OCI-LY1 (cell line): ENCODE data around the gene PLEKHG2.

Experiments
- H2AFZ ChIP-seq: fragments of 200-600 bp; sonication (generic), shearing (Covaris generic); 2 replicates; pipeline ENCODE4 v1.6.0; 2014; ENCODE audit warnings: antibody characterized with exemption, mild to moderate bottlenecking, low read length
- H3F3A ChIP-seq: fragments of 200-600 bp; sonication (generic), shearing (Covaris generic); 2 replicates; pipeline ENCODE4 v1.6.0; 2014; ENCODE audit warnings: mild to moderate bottlenecking, antibody characterized with exemption, low read length, moderate library complexity; ENCODE audit not compliant: insufficient read depth
- H3K27ac ChIP-seq: fragments of 200-600 bp; sonication (generic); 2 replicates; pipeline ENCODE4 v1.5.1; 2014; ENCODE audit warnings: low read length, mixed run types, mild to moderate bottlenecking, low read depth; ENCODE audit not compliant: poor library complexity, severe bottlenecking
- H3K27me3 ChIP-seq: fragments of 200-600 bp; sonication (generic); 2 replicates; pipeline ENCODE4 v1.6.0; 2014; ENCODE audit warnings: antibody characterized with exemption, mild to moderate bottlenecking, low read length, moderate library complexity; ENCODE audit not compliant: insufficient read depth
- H3K36me3 ChIP-seq: fragments of 200-600 bp; sonication (generic); 2 replicates; pipeline ENCODE4 v1.6.1; 2014; ENCODE audit warnings: mild to moderate bottlenecking, antibody characterized with exemption, low read length, moderate library complexity, mixed read lengths; ENCODE audit not compliant: insufficient read depth
- H3K4me1 ChIP-seq: fragments of 200-600 bp; sonication (generic); 2 replicates; pipeline ENCODE4 v1.5.1; 2014; ENCODE audit warnings: mild to moderate bottlenecking, low read length, moderate library complexity; ENCODE audit not compliant: insufficient read depth, severe bottlenecking
- H3K4me2 ChIP-seq: fragments of 200-600 bp; sonication (generic), shearing (Covaris generic); 2 replicates; pipeline ENCODE4 v1.6.1; 2014; ENCODE audit warnings: low read length
- H3K4me3 ChIP-seq: fragments of 200-600 bp; sonication (generic); 2 replicates; pipeline ENCODE4 v1.5.1; 2014; ENCODE audit warnings: low read length, low read depth, mild to moderate bottlenecking, mixed read lengths; ENCODE audit not compliant: poor library complexity, severe bottlenecking
- H3K79me2 ChIP-seq: fragments of 200-600 bp; shearing (Covaris generic); 2 replicates; pipeline ENCODE4 v1.6.1; 2016; ENCODE audit warnings: mixed run types, low read length, mixed read lengths; ENCODE audit not compliant: insufficient read depth
- H3K9ac ChIP-seq: fragments of 200-600 bp; sonication (generic), shearing (Covaris generic); 2 replicates; pipeline ENCODE4 v1.6.1; 2014; ENCODE audit warnings: mild to moderate bottlenecking, low read length, mixed read lengths
- H3K9me2 ChIP-seq: fragments of 200-600 bp; sonication (generic), shearing (Covaris generic); 2 replicates; pipeline ENCODE4 v1.6.1; 2014; ENCODE audit warnings: low read depth, mild to moderate bottlenecking, low read length, mixed read lengths
- H3K9me3 ChIP-seq: fragments of 200-600 bp; shearing (Covaris generic); 2 replicates; pipeline ENCODE4 v1.6.1; 2014; ENCODE audit warnings: low read length, mixed read lengths
- H4K20me1 ChIP-seq: fragments of 200-600 bp; sonication (generic), shearing (Covaris generic); 2 replicates; pipeline ENCODE4 v1.6.0; 2016; ENCODE audit warnings: mild to moderate bottlenecking, low read length; ENCODE audit not compliant: insufficient read depth
- CTCF ChIP-seq: fragments of 200-600 bp; sonication (generic), shearing (Covaris generic); IDR thresholded peaks from 2 replicates; pipeline ENCODE4 v1.5.1; 2017; ENCODE audit warnings: mild to moderate bottlenecking, antibody characterized with exemption, low read length, moderate library complexity, mixed read lengths
- EZH2 ChIP-seq: fragments of 200-600 bp; sonication (generic), shearing (Covaris generic); IDR thresholded peaks from 2 replicates; pipeline ENCODE4 v1.8.0; 2017; ENCODE audit warnings: borderline replicate concordance, mixed run types, mild to moderate bottlenecking, antibody characterized with exemption, low read length, moderate library complexity, mixed read lengths

PLEKHG2 gene

DNA sequence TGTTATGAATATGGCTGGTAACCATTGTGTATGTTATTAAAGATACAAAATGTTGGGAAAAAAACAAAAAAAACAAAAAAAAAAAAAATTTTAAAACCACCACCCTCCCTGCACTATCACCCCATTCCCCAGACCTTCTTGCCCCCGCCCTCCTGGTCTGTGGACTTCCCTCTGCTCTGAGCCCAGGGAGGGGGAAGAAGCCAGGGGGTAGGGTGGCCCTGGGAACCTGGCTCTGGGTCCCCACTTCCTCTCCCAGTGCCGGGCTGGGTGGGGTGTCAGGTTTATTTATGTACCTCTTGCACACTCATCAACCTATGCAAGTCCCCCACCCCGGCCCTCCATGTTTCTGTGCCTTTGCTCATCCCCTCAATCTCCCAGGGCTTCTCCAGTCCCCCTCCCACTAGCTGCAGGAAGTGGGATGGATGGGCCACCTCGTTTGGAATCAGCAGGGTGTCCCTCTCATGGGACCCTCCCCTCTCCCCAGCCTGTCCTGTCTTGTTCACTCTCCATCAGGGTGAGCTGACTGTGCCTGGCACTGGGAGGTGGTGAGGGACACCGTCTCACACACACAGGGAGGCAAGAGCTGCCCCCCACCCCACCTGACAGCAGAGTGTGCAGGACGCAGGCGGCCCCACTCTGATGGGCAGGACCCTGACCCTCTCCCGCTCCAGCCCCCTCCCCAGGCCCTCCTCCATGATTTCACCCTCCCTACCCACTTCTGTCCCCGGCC, 27.5 kb upstream of the PLEKHG2 start:
- Histone ChIP-seq H3K27ac (no peak overlapping the region), H3K36me3 (peaks cover 79% of the 10 kb centered on the region)
- TF ChIP-seq CTCF (no peak), EZH2 (no peak)

DNA sequence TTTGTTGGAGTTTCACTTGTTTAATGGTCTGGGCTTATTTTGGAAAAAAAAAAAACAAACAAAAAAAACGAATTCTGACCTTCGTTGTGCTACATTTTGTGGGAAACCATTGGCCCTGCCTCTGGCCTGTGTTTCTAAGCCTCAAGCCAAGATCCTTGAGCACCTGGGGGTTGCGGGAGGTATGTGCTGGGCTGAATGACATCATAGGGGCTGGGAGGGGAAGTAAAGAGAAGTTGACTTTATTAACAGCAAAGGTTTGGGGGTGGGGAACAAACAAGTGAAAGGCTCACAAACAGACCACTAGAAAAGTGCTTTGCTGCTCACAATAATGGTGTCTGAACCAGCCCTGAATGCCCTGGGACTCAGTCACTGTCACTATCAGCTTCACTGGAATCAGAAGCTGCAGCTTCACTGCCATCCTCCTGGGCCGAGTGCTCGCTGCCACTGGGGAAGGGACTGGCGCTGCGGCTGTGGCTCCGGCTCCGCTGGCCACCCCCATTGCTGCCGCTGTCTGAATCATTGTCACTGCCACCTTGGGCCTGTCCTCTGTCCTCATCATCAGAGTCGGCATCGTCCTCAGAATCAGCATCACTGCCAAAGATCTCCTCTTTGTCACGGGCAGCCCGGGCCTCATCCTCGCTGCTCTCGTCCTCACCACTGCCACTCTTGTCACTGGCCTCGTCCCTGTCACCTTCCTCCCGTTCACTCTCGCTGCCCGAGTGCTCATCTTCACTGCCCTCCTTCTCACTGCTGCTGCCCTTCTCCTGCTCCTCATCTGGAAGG, 26.6 kb upstream of the PLEKHG2 start:
- Histone ChIP-seq H3K79me2 (no peaks in the 10 kb centered on the region), H3K9me3 (no peaks in the 10 kb centered on the region), H3K4me1 (peaks cover 8% of the 10 kb centered on the region), H3K27ac (no peak overlapping the region), H3K4me3 (no peak overlapping the region), H3K36me3 (peaks cover 71% of the 10 kb centered on the region), H3F3A (no peaks in the 10 kb centered on the region), H3K9me2 (no peaks in the 10 kb centered on the region), H3K9ac (no peak overlapping the region), H4K20me1 (no peaks in the 10 kb centered on the region), H3K4me2 (no peak overlapping the region), H3K27me3 (no peaks in the 10 kb centered on the region), H2AFZ (no peak overlapping the region)
- TF ChIP-seq EZH2 (no peak), CTCF (no peak)

More for the DNA sequence above, 27.5 kb upstream of the PLEKHG2 start:
- Histone ChIP-seq H2AFZ (no peak overlapping the region), H3K4me1 (peaks cover 5% of the 10 kb centered on the region), H3K9me3 (no peaks in the 10 kb centered on the region), H3K9ac (no peak overlapping the region), H3K4me3 (no peak overlapping the region), H3F3A (no peaks in the 10 kb centered on the region), H3K79me2 (no peaks in the 10 kb centered on the region), H3K4me2 (no peak overlapping the region), H3K27me3 (no peaks in the 10 kb centered on the region), H4K20me1 (no peaks in the 10 kb centered on the region), H3K9me2 (no peaks in the 10 kb centered on the region)

- H4K20me1 ChIP-seq = no peaks in the 10 kb centered on the region
- H3K36me3 ChIP-seq = peaks cover 64% of the 10 kb centered on the region
- TF ChIP-seq EZH2 (no peak), CTCF (no peak)
Observed at GRCh38 chr19:39386557-39386956, 25.9 kb upstream of the PLEKHG2 start.

More at GRCh38 chr19:39386557-39386956, 25.9 kb upstream of the PLEKHG2 start:
- Histone ChIP-seq H3F3A (no peaks in the 10 kb centered on the region), H3K27me3 (no peaks in the 10 kb centered on the region), H3K79me2 (no peaks in the 10 kb centered on the region), H2AFZ (no peak overlapping the region), H3K4me1 (peaks cover 8% of the 10 kb centered on the region), H3K4me2 (no peak overlapping the region), H3K9ac (no peak overlapping the region), H3K4me3 (no peak overlapping the region), H3K9me2 (no peaks in the 10 kb centered on the region), H3K27ac (no peak overlapping the region), H3K9me3 (no peaks in the 10 kb centered on the region)
